ENCODE results near the gene MECR. TPM values are rescaled to one million over a fixed set of nuclear protein-coding genes. Genes with fewer than 3 reads are reported as not detected.

The MECR gene
- total RNA-seq, 1 donor from 2014 or later: 34.6 TPM

- H3K27ac Mint-ChIP-seq: no peak overlapping the region
- H3K9me3 Mint-ChIP-seq: no peaks in the 10 kb centered on the region
- intact Hi-C loops (cut with micrococcal nuclease): no loop called here
- H3K4me1 Mint-ChIP-seq (ENCODE audit: low read depth): no peaks in the 10 kb centered on the region
- H3K36me3 Mint-ChIP-seq (ENCODE audit: low read depth): no peaks in the 10 kb centered on the region
- no peak overlapping the region for H3K4me3 Mint-ChIP-seq (ENCODE audit: low read depth)
- H3K27me3 Mint-ChIP-seq (ENCODE audit: low read depth): peaks cover 4% of the 10 kb centered on the region
- no peak for DNase-seq (ENCODE audit: low spot score)
Observed at GRCh38 chr1:29249951-29250581, 19.3 kb upstream of the MECR start.

GRCh38 chr1:29249170-29249691 is 18.5 kb upstream of the MECR start:
- Mint-ChIP-seq H3K27ac (no peak overlapping the region), H3K27me3 (ENCODE audit: low read depth) (peaks cover 3% of the 10 kb centered on the region), H3K4me1 (ENCODE audit: low read depth) (no peaks in the 10 kb centered on the region), H3K36me3 (ENCODE audit: low read depth) (no peaks in the 10 kb centered on the region), H3K4me3 (ENCODE audit: low read depth) (no peak overlapping the region), H3K9me3 (no peaks in the 10 kb centered on the region)
- DNase-seq (ENCODE audit: low spot score): no peak
- intact Hi-C loops (cut with micrococcal nuclease): no loop called here

- Mint-ChIP-seq H3K4me1 (ENCODE audit: low read depth) (no peaks in the 10 kb centered on the region), H3K4me3 (ENCODE audit: low read depth) (no peak overlapping the region), H3K9me3 (no peaks in the 10 kb centered on the region), H3K36me3 (ENCODE audit: low read depth) (no peaks in the 10 kb centered on the region), H3K27me3 (ENCODE audit: low read depth) (peaks cover 3% of the 10 kb centered on the region), H3K27ac (no peak overlapping the region)
- DNase-seq (ENCODE audit: low spot score): no peak
- intact Hi-C loops (cut with micrococcal nuclease): no loop called here
Observed at GRCh38 chr1:29248409-29248808, 17.7 kb upstream of the MECR start.

GRCh38 chr1:29247571-29248273 is 17.0 kb upstream of the MECR start:
- Mint-ChIP-seq H3K27me3 (ENCODE audit: low read depth) (peaks cover 3% of the 10 kb centered on the region), H3K4me3 (ENCODE audit: low read depth) (no peak overlapping the region), H3K9me3 (no peaks in the 10 kb centered on the region), H3K36me3 (ENCODE audit: low read depth) (no peaks in the 10 kb centered on the region), H3K27ac (no peak overlapping the region), H3K4me1 (ENCODE audit: low read depth) (no peaks in the 10 kb centered on the region)
- no peak for DNase-seq (ENCODE audit: low spot score)
- intact Hi-C loops (cut with micrococcal nuclease): no loop called here

- H3K9me3 Mint-ChIP-seq: no peaks in the 10 kb centered on the region
- no peak for DNase-seq (ENCODE audit: low spot score)
- peaks cover 3% of the 10 kb centered on the region for H3K27me3 Mint-ChIP-seq (ENCODE audit: low read depth)
- no peaks in the 10 kb centered on the region for H3K4me1 Mint-ChIP-seq (ENCODE audit: low read depth)
- H3K4me3 Mint-ChIP-seq (ENCODE audit: low read depth): no peak overlapping the region
- H3K27ac Mint-ChIP-seq: no peak overlapping the region
- intact Hi-C loops (cut with micrococcal nuclease): no loop called here
- H3K36me3 Mint-ChIP-seq (ENCODE audit: low read depth): no peaks in the 10 kb centered on the region
Observed at GRCh38 chr1:29247044-29247443, 16.3 kb upstream of the MECR start.

GRCh38 chr1:29245876-29246275 is 15.1 kb upstream of the MECR start:
- intact Hi-C loops (cut with micrococcal nuclease): no loop called here
- no peak for DNase-seq (ENCODE audit: low spot score)
- Mint-ChIP-seq H3K4me1 (ENCODE audit: low read depth) (no peaks in the 10 kb centered on the region), H3K9me3 (no peaks in the 10 kb centered on the region), H3K4me3 (ENCODE audit: low read depth) (no peak overlapping the region), H3K27me3 (ENCODE audit: low read depth) (peaks cover 9% of the 10 kb centered on the region), H3K27ac (no peak overlapping the region), H3K36me3 (ENCODE audit: low read depth) (no peaks in the 10 kb centered on the region)

- DNase-seq (ENCODE audit: low spot score): no peak
- no peak overlapping the region for H3K4me3 Mint-ChIP-seq (ENCODE audit: low read depth)
- no peaks in the 10 kb centered on the region for H3K9me3 Mint-ChIP-seq
- H3K27ac Mint-ChIP-seq: no peak overlapping the region
- no peaks in the 10 kb centered on the region for H3K36me3 Mint-ChIP-seq (ENCODE audit: low read depth)
- H3K27me3 Mint-ChIP-seq (ENCODE audit: low read depth): peaks cover 12% of the 10 kb centered on the region
- intact Hi-C loops (cut with micrococcal nuclease): no loop called here
- H3K4me1 Mint-ChIP-seq (ENCODE audit: low read depth): no peaks in the 10 kb centered on the region
Observed at GRCh38 chr1:29245261-29245660, 14.5 kb upstream of the MECR start.

GRCh38 chr1:29243871-29244200 is 13.1 kb upstream of the MECR start:
- H3K4me3 Mint-ChIP-seq (ENCODE audit: low read depth): no peak overlapping the region
- DNase-seq (ENCODE audit: low spot score): no peak
- H3K4me1 Mint-ChIP-seq (ENCODE audit: low read depth): no peaks in the 10 kb centered on the region
- no peaks in the 10 kb centered on the region for H3K36me3 Mint-ChIP-seq (ENCODE audit: low read depth)
- H3K9me3 Mint-ChIP-seq: no peaks in the 10 kb centered on the region
- intact Hi-C loops (cut with micrococcal nuclease): no loop called here
- H3K27me3 Mint-ChIP-seq (ENCODE audit: low read depth): peaks cover 26% of the 10 kb centered on the region
- H3K27ac Mint-ChIP-seq: no peak overlapping the region

- intact Hi-C loops (cut with micrococcal nuclease): no loop called here
- DNase-seq (ENCODE audit: low spot score): no peak
Observed at GRCh38 chr1:29243023-29243870, 12.5 kb upstream of the MECR start.

GRCh38 chr1:29240986-29241385 is 10.3 kb upstream of the MECR start:
- H3K4me1 Mint-ChIP-seq (ENCODE audit: low read depth): peaks cover 9% of the 10 kb centered on the region
- H3K4me3 Mint-ChIP-seq (ENCODE audit: low read depth): no peak overlapping the region
- intact Hi-C loops (cut with micrococcal nuclease): no loop called here
- no peaks in the 10 kb centered on the region for H3K9me3 Mint-ChIP-seq
- H3K27ac Mint-ChIP-seq: no peak overlapping the region
- no peaks in the 10 kb centered on the region for H3K36me3 Mint-ChIP-seq (ENCODE audit: low read depth)
- H3K27me3 Mint-ChIP-seq (ENCODE audit: low read depth): peaks cover 40% of the 10 kb centered on the region
- DNase-seq (ENCODE audit: low spot score): no peak

More at GRCh38 chr1:29243023-29243870, 12.5 kb upstream of the MECR start:
- no peak overlapping the region for H3K27ac Mint-ChIP-seq
- peaks cover 32% of the 10 kb centered on the region for H3K27me3 Mint-ChIP-seq (ENCODE audit: low read depth)
- H3K36me3 Mint-ChIP-seq (ENCODE audit: low read depth): no peaks in the 10 kb centered on the region
- H3K4me3 Mint-ChIP-seq (ENCODE audit: low read depth): no peak overlapping the region
- H3K9me3 Mint-ChIP-seq: no peaks in the 10 kb centered on the region
- no peaks in the 10 kb centered on the region for H3K4me1 Mint-ChIP-seq (ENCODE audit: low read depth)

GRCh38 chr1:29240400-29240837 is 9.7 kb upstream of the MECR start:
- DNase-seq (ENCODE audit: low spot score): no peak
- peaks cover 44% of the 10 kb centered on the region for H3K27me3 Mint-ChIP-seq (ENCODE audit: low read depth)
- intact Hi-C loops (cut with micrococcal nuclease): no loop called here
- H3K4me3 Mint-ChIP-seq (ENCODE audit: low read depth): no peak overlapping the region
- H3K4me1 Mint-ChIP-seq (ENCODE audit: low read depth): peaks cover 12% of the 10 kb centered on the region
- H3K9me3 Mint-ChIP-seq: no peaks in the 10 kb centered on the region
- no peaks in the 10 kb centered on the region for H3K36me3 Mint-ChIP-seq (ENCODE audit: low read depth)
- no peak overlapping the region for H3K27ac Mint-ChIP-seq

GRCh38 chr1:29239142-29239541 is 8.4 kb upstream of the MECR start:
- intact Hi-C loops (cut with micrococcal nuclease): loop anchor here (5.0 to 10.0 kb wide), 2 partner anchors 468 to 1476 kb away; no protein-coding TSS in a partner anchor
- Mint-ChIP-seq H3K27me3 (ENCODE audit: low read depth) (peaks cover 52% of the 10 kb centered on the region), H3K9me3 (no peaks in the 10 kb centered on the region)

GRCh38 chr1:29238620-29239002 is 7.9 kb upstream of the MECR start:
- peaks cover 56% of the 10 kb centered on the region for H3K27me3 Mint-ChIP-seq (ENCODE audit: low read depth)
- H3K4me1 Mint-ChIP-seq (ENCODE audit: low read depth): peaks cover 12% of the 10 kb centered on the region
- peak overlapping the region; percentile 61 for H3K4me3 Mint-ChIP-seq (ENCODE audit: low read depth)
- DNase-seq (ENCODE audit: low spot score): no peak
- intact Hi-C loops (cut with micrococcal nuclease): loop anchor here (5.0 to 10.0 kb wide), 2 partner anchors 469 to 1476 kb away; no protein-coding TSS in a partner anchor
- no peaks in the 10 kb centered on the region for H3K9me3 Mint-ChIP-seq
- no peaks in the 10 kb centered on the region for H3K36me3 Mint-ChIP-seq (ENCODE audit: low read depth)
- H3K27ac Mint-ChIP-seq: no peak overlapping the region

More at GRCh38 chr1:29239142-29239541, 8.4 kb upstream of the MECR start:
- no peak overlapping the region for H3K4me3 Mint-ChIP-seq (ENCODE audit: low read depth)
- no peak for DNase-seq (ENCODE audit: low spot score)
- no peak overlapping the region for H3K27ac Mint-ChIP-seq
- peaks cover 12% of the 10 kb centered on the region for H3K4me1 Mint-ChIP-seq (ENCODE audit: low read depth)
- H3K36me3 Mint-ChIP-seq (ENCODE audit: low read depth): no peaks in the 10 kb centered on the region
